Fibroblast of lung (primary cell): ENCODE measurements around the gene PDP2.

ENCODE experiments used
- CTCF ChIP-seq, 2 donors: IDR thresholded peaks in 1 of 2; conservative IDR thresholded peaks in 1 of 2; 1 replicate in 1 of 2; 2 replicates in 1 of 2; pipeline ENCODE4 v1.5.1; 2011 to 2012; ENCODE audit warnings: low read length in 2 of 2, control low read depth in 1 of 2, inconsistent platforms in 1 of 2, low read depth in 1 of 2, mild to moderate bottlenecking in 1 of 2
- EZH2 ChIP-seq: IDR thresholded peaks from 2 replicates; pipeline ENCODE4 v1.5.1; 2012; ENCODE audit warnings: low read length, control low read depth, mild to moderate bottlenecking; ENCODE audit errors: missing control alignments

DNA sequence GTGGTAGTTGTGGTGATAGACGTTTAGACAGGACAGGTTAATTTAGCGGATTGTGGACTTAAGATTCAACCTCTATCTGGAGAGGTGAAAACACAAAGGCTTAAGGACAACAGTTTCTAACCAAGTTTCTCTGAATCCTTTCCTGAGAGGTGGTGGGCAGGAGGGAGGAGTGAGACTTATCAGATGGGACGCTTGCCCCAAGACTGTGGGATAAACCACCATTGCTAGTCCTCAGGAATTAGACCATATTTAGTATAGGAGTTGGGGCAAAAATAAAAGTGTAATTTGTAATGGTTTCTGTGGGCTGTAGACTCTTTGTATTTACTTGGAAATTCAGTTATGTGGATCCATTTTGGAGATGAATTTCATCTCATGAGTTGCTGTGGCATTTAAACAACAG, 6.6 kb downstream of the PDP2 start:
- TF ChIP-seq EZH2, result no peak
- TF ChIP-seq CTCF (conservative IDR thresholded peaks at IDR 0.05 in 1 of 2, IDR thresholded peaks at IDR 0.05 in 1 of 2; ENCODE audit: low read depth in 1 of 2, low read length in 2 of 2), result no peak
